Measurements from ENCODE around the gene TWIST1. TPM values are rescaled to one million over a fixed set of nuclear protein-coding genes. Genes with fewer than 3 reads are reported as not detected.

TWIST1 gene
- total RNA-seq, 2 experiments from 2014 or later = 4.1 to 4.6 TPM

DNA sequence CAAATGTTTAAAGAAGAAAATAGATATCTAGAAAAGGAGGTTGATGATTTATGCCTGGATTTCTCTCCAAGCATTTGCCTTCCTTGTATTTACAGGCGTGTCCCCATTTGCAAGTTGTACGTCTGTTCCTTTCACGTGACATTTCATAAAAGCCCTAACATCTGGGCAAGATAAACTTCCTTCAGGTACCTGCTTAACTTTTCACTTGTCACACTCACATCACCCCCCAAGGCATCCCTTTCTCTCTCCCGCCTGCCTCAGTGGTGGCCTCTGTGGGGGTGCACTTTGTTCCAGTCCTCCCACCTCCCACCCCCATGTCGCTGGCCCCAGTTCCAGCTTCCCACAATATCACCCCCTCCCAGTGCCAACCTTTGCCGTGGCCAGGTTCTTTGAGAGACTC is 6.7 kb downstream of the TWIST1 start:
- Mint-ChIP-seq H3K36me3 (peaks cover 1% of the 10 kb centered on the region), H3K27me3 (peaks cover 62% of the 10 kb centered on the region), H3K27ac (no peak overlapping the region), H3K4me1 (ENCODE audit: low read depth) (peaks cover 7% of the 10 kb centered on the region), H3K9me3 (no peaks in the 10 kb centered on the region), H3K4me3 (no peak overlapping the region)
- no peak for DNase-seq
- ChIA-PET POLR2A (no interaction called here), CTCF (no interaction called here)
- intact Hi-C loops (cut with micrococcal nuclease) = loop anchor here (10.0 kb wide), 1 partner anchor 1684 kb away; no protein-coding TSS in a partner anchor

DNA sequence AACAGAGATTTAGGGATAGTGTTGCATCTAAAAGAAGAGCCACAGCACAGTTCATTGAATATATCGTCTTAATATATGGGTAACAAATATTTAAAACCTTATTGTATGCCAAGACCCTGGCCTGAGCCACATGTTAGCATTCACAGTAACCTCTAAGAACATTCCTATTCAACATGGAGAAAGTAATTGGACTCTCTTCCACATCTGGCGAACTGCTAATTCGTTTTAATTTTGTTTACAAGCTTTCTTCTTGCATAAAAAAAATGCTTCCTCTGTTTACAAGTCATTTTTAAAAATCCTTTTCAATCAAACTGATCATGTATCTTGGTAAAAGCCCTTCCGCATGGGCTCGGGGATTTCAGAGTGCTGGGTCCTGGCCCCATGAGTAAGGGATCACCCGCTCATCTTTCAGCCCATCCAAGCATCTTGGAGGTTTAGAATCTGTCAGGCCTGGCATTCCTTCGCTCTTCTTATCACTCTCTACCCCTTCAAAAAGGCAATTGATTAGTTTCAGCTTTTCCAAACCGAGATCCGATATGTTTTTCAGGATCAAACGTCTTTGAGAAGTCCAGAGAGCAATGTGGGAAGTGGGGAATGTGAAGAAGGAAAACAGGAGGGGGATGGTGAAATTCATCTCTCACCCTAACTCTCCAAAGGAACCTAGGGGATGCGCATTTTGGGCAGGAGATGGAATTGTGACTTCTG is 7.3 kb downstream of the TWIST1 start:
- CTCF ChIA-PET = no interaction called here
- intact Hi-C loops (cut with micrococcal nuclease) = loop anchor here (10.0 kb wide), 1 partner anchor 1685 kb away; no protein-coding TSS in a partner anchor
- POLR2A ChIA-PET = no interaction called here
- Mint-ChIP-seq H3K27ac (no peak overlapping the region), H3K9me3 (no peaks in the 10 kb centered on the region), H3K36me3 (peaks cover 1% of the 10 kb centered on the region), H3K4me3 (no peak overlapping the region), H3K4me1 (ENCODE audit: low read depth) (peaks cover 7% of the 10 kb centered on the region), H3K27me3 (peaks cover 65% of the 10 kb centered on the region)
- DNase-seq = no peak

DNA sequence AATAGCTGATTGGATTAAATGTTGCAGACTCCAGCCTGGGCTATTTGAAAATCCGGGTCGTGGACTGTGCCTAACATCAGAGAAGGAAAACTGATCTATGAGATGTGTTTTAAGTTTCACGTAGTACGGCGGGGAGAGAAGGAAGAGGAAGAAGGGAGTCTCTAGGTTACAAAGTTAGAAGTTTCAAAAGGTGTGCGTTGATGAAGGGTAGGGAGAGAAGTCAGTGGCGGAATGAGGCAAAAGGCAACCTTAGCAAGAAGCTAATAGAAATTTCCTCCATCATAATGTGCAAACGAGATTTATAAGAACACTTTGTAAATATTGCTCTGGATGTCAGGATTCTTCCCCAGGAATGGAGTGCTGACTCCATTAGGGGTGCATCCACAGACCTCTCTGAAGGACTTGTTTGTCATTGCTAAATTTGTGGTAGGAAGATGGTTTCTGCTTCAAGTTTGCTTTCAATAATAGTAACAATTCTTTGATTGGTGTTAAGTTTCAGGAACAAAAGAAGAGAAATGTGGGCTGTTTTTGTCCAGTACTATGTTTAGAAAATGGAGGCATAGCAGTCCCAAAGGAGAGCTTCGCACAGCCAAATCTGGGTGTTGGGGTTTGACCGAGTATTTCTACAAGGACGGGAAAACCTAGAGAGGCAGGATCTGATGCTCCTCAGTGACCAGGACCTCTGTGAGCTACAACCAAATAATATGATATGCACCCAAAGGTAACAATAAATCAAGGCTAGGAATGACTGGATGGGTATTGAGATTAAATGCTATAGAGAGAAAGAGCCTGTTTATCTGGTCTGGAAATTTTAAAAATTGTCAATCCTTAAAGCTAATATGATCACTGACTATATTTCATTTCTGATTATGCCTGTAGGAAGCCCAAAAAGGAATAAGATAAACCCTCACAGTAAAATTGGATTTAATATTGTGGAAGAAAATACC is 8.2 kb downstream of the TWIST1 start:
- no peak overlapping the region for H3K4me3 Mint-ChIP-seq
- no peak overlapping the region for H3K27ac Mint-ChIP-seq
- H3K9me3 Mint-ChIP-seq = no peaks in the 10 kb centered on the region
- DNase-seq = no peak
- POLR2A ChIA-PET = no interaction called here
- H3K36me3 Mint-ChIP-seq = peaks cover 1% of the 10 kb centered on the region
- peaks cover 71% of the 10 kb centered on the region for H3K27me3 Mint-ChIP-seq
- H3K4me1 Mint-ChIP-seq (ENCODE audit: low read depth) = peaks cover 7% of the 10 kb centered on the region
- intact Hi-C loops (cut with micrococcal nuclease) = no loop called here
- CTCF ChIA-PET = no interaction called here

DNA sequence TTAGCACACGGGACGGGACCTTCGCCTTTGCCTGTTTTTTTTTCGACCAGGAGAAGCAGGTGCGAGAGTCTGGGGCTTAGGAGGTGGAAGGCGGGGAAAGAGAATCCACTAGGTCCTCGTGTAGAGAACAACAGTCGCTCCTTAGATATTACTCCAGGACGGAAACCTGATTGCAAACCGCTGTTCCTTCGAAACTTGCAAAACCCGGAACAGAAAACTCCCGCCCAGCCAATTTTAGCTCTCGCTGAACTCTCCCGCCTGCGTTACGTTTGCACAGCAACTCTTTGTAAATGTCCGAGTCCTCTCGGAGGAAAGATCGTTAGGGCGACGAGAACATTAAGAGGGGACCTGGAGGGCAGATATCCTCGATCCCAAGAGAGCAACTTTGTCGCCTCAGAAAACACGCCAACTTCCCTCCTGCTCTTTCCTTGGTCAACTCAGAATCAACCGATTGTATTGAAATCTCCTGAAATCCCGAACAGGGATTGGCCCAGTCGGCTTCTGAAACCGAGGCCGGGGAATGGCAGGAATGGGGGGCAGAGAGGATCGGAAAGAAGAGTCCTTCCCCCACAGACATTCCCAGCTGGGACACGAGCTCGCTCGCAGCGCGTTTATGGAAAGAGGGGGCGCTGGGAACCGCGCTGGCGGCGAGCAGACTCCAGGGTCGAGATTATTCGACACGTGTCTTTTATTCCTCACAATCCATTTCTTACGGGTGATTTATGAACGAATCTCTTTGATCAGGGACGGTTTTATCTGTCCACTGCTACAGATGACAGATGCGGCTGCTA is 9.9 kb downstream of the TWIST1 start:
- CTCF ChIA-PET = no interaction called here
- no peak overlapping the region for H3K4me3 Mint-ChIP-seq
- peaks cover 76% of the 10 kb centered on the region for H3K27me3 Mint-ChIP-seq
- intact Hi-C loops (cut with micrococcal nuclease) = no loop called here
- H3K27ac Mint-ChIP-seq = no peak overlapping the region
- H3K9me3 Mint-ChIP-seq = peaks cover 4% of the 10 kb centered on the region
- H3K36me3 Mint-ChIP-seq = peaks cover 1% of the 10 kb centered on the region
- H3K4me1 Mint-ChIP-seq (ENCODE audit: low read depth) = peaks cover 7% of the 10 kb centered on the region
- DNase-seq = no peak
- POLR2A ChIA-PET = interaction anchor here (0.6 kb wide), 1 partner anchor 1578 kb away, joined by 4 read pairs; no protein-coding TSS in a partner anchor

DNA sequence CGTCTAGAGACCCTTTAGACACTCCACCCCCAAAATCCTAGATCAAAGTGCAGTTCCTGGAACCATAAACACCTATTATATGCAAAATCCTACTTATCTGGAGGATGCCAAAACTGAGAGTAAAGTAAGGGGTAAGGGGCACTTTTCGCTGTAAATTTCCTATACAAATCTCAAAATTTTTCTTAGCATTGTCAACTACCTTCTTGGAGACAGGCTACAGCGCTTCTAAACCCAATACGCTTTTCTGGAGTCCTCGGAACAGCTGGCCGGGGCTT is 10.4 kb downstream of the TWIST1 start:
- peaks cover 7% of the 10 kb centered on the region for H3K4me1 Mint-ChIP-seq (ENCODE audit: low read depth)
- no peak overlapping the region for H3K27ac Mint-ChIP-seq
- DNase-seq = no peak
- H3K4me3 Mint-ChIP-seq = no peak overlapping the region
- intact Hi-C loops (cut with micrococcal nuclease) = no loop called here
- ChIA-PET POLR2A (interaction anchor here (0.6 kb wide), 1 partner anchor 1579 kb away, joined by 4 read pairs; no protein-coding TSS in a partner anchor), CTCF (no interaction called here)
- H3K36me3 Mint-ChIP-seq = peaks cover 1% of the 10 kb centered on the region
- peaks cover 75% of the 10 kb centered on the region for H3K27me3 Mint-ChIP-seq
- peaks cover 4% of the 10 kb centered on the region for H3K9me3 Mint-ChIP-seq

DNA sequence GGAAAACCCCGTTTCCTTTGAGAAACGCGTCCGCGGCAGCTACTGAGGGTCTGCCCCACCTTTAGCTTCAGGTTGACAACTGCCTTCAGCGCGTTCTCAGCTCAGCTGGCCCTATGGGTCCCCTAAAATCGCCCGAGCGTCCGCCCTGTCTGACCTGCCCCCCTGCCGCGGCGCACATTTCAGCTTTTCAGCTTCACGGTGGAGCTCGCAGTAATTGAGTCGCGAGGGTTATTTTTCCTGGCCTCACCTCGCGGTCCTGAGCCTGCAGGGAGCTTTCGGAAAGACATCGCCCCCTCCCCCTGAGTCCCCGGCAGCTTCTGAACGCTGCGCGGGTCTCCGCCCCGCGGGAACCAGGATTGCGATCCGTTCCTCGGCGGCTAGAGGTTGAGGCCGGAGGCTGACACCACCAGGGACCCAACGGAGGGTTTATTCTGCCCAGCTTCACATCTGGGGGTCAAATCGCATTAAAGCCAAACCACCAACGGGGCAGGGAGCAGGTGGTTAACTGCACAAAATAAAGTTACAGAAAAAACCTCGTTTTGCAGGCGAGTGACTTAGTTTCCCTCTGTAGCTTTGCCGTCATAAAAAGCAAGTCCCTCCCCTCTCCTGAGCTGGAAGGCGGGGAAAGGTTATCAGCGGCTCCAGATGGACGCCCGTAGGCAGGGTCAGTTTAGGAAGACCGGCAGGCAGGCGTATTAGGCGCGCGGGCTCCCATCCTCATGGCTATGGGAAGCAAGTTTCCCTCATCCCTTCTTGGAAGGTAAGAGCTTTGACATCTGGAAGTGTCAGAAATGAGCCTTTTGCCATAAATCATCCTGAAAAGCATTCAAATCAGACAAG is 11.0 kb downstream of the TWIST1 start:
- Mint-ChIP-seq H3K4me1 (ENCODE audit: low read depth) (peaks cover 7% of the 10 kb centered on the region), H3K36me3 (no peaks in the 10 kb centered on the region), H3K4me3 (no peak overlapping the region), H3K9me3 (peaks cover 4% of the 10 kb centered on the region), H3K27me3 (peaks cover 71% of the 10 kb centered on the region), H3K27ac (no peak overlapping the region)
- intact Hi-C loops (cut with micrococcal nuclease) = no loop called here
- DNase-seq = no peak
- CTCF ChIA-PET = no interaction called here
- POLR2A ChIA-PET = interaction anchor here (0.6 kb wide), 1 partner anchor 1579 kb away, joined by 4 read pairs; no protein-coding TSS in a partner anchor

DNA sequence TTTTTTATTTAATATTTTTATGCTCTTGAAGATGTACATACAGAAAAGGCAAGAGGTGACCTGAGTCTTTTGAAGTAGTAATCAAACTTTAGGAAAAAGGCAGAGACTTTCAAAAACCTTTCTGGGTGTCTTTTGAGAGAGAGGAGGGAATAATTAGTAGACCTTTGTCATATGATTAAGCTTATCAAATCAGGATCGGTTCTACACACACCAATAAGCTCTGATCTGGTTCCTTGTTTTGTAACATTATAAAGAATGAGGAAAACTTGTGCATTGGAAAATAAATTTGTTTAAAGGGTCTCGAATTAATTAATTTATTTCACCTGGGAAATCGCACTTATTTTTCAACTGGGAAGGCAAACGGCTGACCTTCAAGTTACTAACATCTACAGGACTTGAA is 11.9 kb downstream of the TWIST1 start:
- H3K36me3 Mint-ChIP-seq = no peaks in the 10 kb centered on the region
- intact Hi-C loops (cut with micrococcal nuclease) = no loop called here
- peaks cover 63% of the 10 kb centered on the region for H3K27me3 Mint-ChIP-seq
- H3K9me3 Mint-ChIP-seq = peaks cover 4% of the 10 kb centered on the region
- ChIA-PET CTCF (no interaction called here), POLR2A (no interaction called here)
- no peak overlapping the region for H3K27ac Mint-ChIP-seq
- no peak overlapping the region for H3K4me3 Mint-ChIP-seq
- peaks cover 7% of the 10 kb centered on the region for H3K4me1 Mint-ChIP-seq (ENCODE audit: low read depth)
- no peak for DNase-seq

DNA sequence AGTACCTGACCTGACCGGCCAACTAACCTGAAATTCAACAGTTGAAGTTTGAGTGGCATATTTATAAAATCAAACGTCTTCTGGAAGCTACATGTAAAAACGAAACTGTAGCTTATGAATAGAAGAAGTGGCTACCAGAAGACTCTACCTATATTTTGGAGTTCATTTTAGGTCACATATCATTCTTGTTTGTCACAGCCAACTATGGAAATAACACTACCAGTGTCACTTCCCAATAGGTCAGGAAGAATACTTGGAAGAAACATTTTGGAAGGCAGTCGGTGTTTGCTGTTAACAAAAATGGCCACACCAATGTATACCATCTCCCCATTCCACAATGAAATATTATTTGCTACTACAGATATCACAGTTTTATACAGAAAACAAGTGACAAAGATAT is 12.6 kb downstream of the TWIST1 start:
- CTCF ChIA-PET = no interaction called here
- no peak overlapping the region for H3K4me3 Mint-ChIP-seq
- intact Hi-C loops (cut with micrococcal nuclease) = no loop called here

GRCh38 chr7:19102884-19103283 is 14.6 kb downstream of the TWIST1 start:
- CTCF ChIA-PET = no interaction called here
- no peak for DNase-seq
- no peaks in the 10 kb centered on the region for H3K36me3 Mint-ChIP-seq
- intact Hi-C loops (cut with micrococcal nuclease) = no loop called here
- peaks cover 41% of the 10 kb centered on the region for H3K27me3 Mint-ChIP-seq
- peaks cover 6% of the 10 kb centered on the region for H3K4me1 Mint-ChIP-seq (ENCODE audit: low read depth)
- H3K27ac Mint-ChIP-seq = no peak overlapping the region
- peaks cover 4% of the 10 kb centered on the region for H3K9me3 Mint-ChIP-seq
- POLR2A ChIA-PET = no interaction called here
- H3K4me3 Mint-ChIP-seq = no peak overlapping the region

More for the DNA sequence above, 12.6 kb downstream of the TWIST1 start:
- Mint-ChIP-seq H3K36me3 (no peaks in the 10 kb centered on the region), H3K27ac (no peak overlapping the region), H3K4me1 (ENCODE audit: low read depth) (peaks cover 7% of the 10 kb centered on the region), H3K9me3 (peaks cover 4% of the 10 kb centered on the region), H3K27me3 (peaks cover 58% of the 10 kb centered on the region)
- POLR2A ChIA-PET = no interaction called here
- no peak for DNase-seq

- H3K27ac Mint-ChIP-seq = no peak overlapping the region
- H3K4me3 Mint-ChIP-seq = no peak overlapping the region
- no peak for DNase-seq
- peaks cover 31% of the 10 kb centered on the region for H3K27me3 Mint-ChIP-seq
- ChIA-PET CTCF (no interaction called here), POLR2A (no interaction called here)
- H3K4me1 Mint-ChIP-seq (ENCODE audit: low read depth) = no peaks in the 10 kb centered on the region
- no peaks in the 10 kb centered on the region for H3K36me3 Mint-ChIP-seq
- intact Hi-C loops (cut with micrococcal nuclease) = no loop called here
- H3K9me3 Mint-ChIP-seq = peaks cover 4% of the 10 kb centered on the region
Observed at GRCh38 chr7:19101909-19102308, 15.5 kb downstream of the TWIST1 start.

- Mint-ChIP-seq H3K27ac (no peak overlapping the region), H3K4me1 (ENCODE audit: low read depth) (no peaks in the 10 kb centered on the region), H3K36me3 (no peaks in the 10 kb centered on the region), H3K4me3 (no peak overlapping the region), H3K9me3 (peaks cover 4% of the 10 kb centered on the region), H3K27me3 (peaks cover 27% of the 10 kb centered on the region)
- ChIA-PET POLR2A (no interaction called here), CTCF (no interaction called here)
- intact Hi-C loops (cut with micrococcal nuclease) = no loop called here
- no peak for DNase-seq
Observed at GRCh38 chr7:19101472-19101871, 16.0 kb downstream of the TWIST1 start.
